HCT116 (cell line): Measurements from ENCODE around the gene CERT1.

Source experiments
- POLR2A ChIP-seq: IDR thresholded peaks from 2 replicates; pipeline ENCODE4 v1.7.0; 2011; ENCODE audit warnings: borderline replicate concordance; ENCODE audit not compliant: insufficient read depth, insufficient read length; ENCODE audit errors: extremely low read depth
- SIN3A ChIP-seq: IDR thresholded peaks from 2 replicates; pipeline ENCODE4 v1.6.1; 2012; ENCODE audit warnings: low read depth
- TF ChIP-seq, protein P1 (sequence below), 3 experiments: fragments of 200-600 bp in 1 of 3; sonication (generic) in 1 of 3; IDR thresholded peaks in 2 of 3; conservative IDR thresholded peaks in 1 of 3; 2 replicates each; pipeline ENCODE4 v1.5.1; 2012 to 2017; ENCODE audit warnings: low read depth in 2 of 3, low read length in 2 of 3, antibody characterized with exemption in 1 of 3, borderline replicate concordance in 1 of 3, control low read depth in 1 of 3, mild to moderate bottlenecking in 1 of 3, mixed read lengths in 1 of 3, mixed run types in 1 of 3, moderate library complexity in 1 of 3; ENCODE audit not compliant: insufficient read depth in 1 of 3

DNA sequence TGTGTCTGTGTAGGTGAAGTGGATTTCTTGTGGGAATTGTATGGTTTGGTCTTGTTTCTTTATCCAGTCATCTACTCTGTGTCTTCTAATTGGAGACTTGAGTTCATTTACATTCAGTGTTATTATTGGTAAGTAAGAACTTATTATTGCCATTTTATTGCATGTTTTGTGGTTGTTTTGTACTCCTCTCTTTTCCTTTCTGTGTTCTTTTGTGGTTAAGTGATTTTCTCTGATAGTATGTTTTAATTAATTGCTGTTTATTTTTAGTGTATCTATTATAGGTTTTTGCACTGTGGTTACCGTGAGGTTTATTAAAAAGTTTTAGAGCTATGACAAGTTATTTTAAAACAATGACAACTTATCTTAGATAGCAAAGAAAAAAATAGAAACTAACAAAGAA is 8.3 kb upstream of the CERT1 start:
- TF ChIP-seq POLR2A (no peak), SIN3A (no peak)
- TF ChIP-seq, protein P1, sequence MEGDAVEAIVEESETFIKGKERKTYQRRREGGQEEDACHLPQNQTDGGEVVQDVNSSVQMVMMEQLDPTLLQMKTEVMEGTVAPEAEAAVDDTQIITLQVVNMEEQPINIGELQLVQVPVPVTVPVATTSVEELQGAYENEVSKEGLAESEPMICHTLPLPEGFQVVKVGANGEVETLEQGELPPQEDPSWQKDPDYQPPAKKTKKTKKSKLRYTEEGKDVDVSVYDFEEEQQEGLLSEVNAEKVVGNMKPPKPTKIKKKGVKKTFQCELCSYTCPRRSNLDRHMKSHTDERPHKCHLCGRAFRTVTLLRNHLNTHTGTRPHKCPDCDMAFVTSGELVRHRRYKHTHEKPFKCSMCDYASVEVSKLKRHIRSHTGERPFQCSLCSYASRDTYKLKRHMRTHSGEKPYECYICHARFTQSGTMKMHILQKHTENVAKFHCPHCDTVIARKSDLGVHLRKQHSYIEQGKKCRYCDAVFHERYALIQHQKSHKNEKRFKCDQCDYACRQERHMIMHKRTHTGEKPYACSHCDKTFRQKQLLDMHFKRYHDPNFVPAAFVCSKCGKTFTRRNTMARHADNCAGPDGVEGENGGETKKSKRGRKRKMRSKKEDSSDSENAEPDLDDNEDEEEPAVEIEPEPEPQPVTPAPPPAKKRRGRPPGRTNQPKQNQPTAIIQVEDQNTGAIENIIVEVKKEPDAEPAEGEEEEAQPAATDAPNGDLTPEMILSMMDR (IDR thresholded peaks at IDR 0.05 in 2 of 3, conservative IDR thresholded peaks at IDR 0.05 in 1 of 3; ENCODE audit: borderline replicate concordance in 1 of 3, insufficient read depth in 1 of 3, low read depth in 2 of 3, low read length in 2 of 3) = no peak
